Heart left ventricle (tissue), 13 donors: ENCODE measurements around the gene TRIM9.

ENCODE experiments used
- POLR2A ChIP-seq, 2 donors: fragments of 450-650 bp; IDR thresholded peaks; one replicate each; pipeline ENCODE4 v1.6.1; 2017; ENCODE audit warnings: antibody characterized with exemption in 2 of 2, mild to moderate bottlenecking in 2 of 2, moderate library complexity in 2 of 2
- TF ChIP-seq, protein P1 (sequence below), 12 donors: fragments of 200-600 bp; sonication (generic) in 4 of 12; IDR thresholded peaks; one replicate each; pipeline versions ENCODE4 v1.5.0 to v1.8.0; 2018 to 2022; ENCODE audit warnings: antibody characterized with exemption in 12 of 12, mild to moderate bottlenecking in 5 of 12
- donor health status: ischemic (EF 13 %, LVEDD 7.1; RV severe dilation, severe dysfunction).
- donor health status: DM: no; HTN: yes; CAD: no.
- donor health status: DM: no; HTN: no; CAD: no.
- donor health status: ischemic (EF 25% LVEDD 6.9; RV normal size, moderate dysfunction).
- donor health status: ischemic (EF 25% LVEDD 5.7; RV mildly dilated, moderate dysfunction).
- donor health status: ischemic (EF 35%, LVEDD 5.7; RV mildly dilated, moderate dysfunction).
- donor health status: nonischemic (EF 11% LVEDD 7.7; RV severe dilation, severe dysfunction).
- donor health status: DM: yes; HTN: yes; CAD: no.
- donor health status: PGD.
- donor health status: ischemic (EF 29% LVEDD 5.4; RV normal size, mild dysfunction).
- donor health status: nonischemic (EF 23%, LVEDD 6.1; RV moderate dilation, normal function).

DNA sequence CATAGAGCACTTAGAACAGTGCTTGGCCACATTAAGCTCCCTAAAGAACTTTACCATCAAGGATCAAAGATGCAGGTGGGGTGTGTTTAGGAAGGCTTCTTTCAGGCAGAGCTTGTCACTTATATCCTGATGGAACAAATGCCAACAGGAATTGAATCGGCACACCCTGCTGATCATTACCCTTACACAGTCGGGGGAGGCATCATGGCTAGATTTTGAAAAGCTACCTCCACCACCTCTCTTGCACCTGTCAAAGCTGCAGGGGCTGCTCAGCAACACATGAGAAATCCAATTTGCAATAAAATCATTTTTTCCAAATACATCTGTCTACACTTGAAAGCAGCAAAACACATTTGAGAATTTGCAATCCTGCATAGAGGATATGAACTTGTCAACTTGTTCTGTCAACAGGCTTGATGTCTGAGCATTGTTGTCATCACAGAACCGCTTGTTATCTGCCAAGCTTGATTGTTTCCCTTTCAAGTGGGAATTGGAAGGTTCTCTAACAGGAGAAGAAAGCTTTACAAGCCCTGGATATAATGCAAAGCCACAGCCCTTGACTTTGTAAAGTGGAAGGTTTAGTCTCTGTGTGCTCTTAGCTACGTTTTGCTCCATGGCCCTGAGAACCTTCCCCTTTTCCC, 24.6 kb upstream of the TRIM9 start:
- TF ChIP-seq, protein P1, sequence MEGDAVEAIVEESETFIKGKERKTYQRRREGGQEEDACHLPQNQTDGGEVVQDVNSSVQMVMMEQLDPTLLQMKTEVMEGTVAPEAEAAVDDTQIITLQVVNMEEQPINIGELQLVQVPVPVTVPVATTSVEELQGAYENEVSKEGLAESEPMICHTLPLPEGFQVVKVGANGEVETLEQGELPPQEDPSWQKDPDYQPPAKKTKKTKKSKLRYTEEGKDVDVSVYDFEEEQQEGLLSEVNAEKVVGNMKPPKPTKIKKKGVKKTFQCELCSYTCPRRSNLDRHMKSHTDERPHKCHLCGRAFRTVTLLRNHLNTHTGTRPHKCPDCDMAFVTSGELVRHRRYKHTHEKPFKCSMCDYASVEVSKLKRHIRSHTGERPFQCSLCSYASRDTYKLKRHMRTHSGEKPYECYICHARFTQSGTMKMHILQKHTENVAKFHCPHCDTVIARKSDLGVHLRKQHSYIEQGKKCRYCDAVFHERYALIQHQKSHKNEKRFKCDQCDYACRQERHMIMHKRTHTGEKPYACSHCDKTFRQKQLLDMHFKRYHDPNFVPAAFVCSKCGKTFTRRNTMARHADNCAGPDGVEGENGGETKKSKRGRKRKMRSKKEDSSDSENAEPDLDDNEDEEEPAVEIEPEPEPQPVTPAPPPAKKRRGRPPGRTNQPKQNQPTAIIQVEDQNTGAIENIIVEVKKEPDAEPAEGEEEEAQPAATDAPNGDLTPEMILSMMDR (IDR thresholded peaks at IDR 0.05): no peak
- no peak for TF ChIP-seq POLR2A (IDR thresholded peaks at IDR 0.05)
